GM21717 (cell line): ENCODE measurements around the gene XPR1.
"Not testable (repeated sequence)": the region's sequence is repeated elsewhere in the genome, so short reads cannot be mapped to it uniquely, and the experiment has no call there.

Experiments
- ATAC-seq: cut with Tn5 transposase; IDR thresholded peaks from one replicate; pipeline ENCODE4 v1.9.1; 2021; ENCODE audit warnings: mild to moderate bottlenecking, moderate library complexity; ENCODE audit not compliant: unreplicated experiment

XPR1 gene

GRCh38 chr1:180777072-180777689, 145.4 kb downstream of the XPR1 start:
- ATAC-seq, result no peak

- ATAC-seq, result no peak
Measured at GRCh38 chr1:180778782-180779398, 147.1 kb downstream of the XPR1 start.

- no peak for ATAC-seq
Measured at GRCh38 chr1:180779584-180779983, 147.8 kb downstream of the XPR1 start.

- ATAC-seq, result no peak
Measured at GRCh38 chr1:180781718-180782117, 149.9 kb downstream of the XPR1 start.

- ATAC-seq, result no peak
Measured at GRCh38 chr1:180785291-180785690, 153.5 kb downstream of the XPR1 start.

- no peak for ATAC-seq
Measured at GRCh38 chr1:180785887-180786286, 154.1 kb downstream of the XPR1 start.

GRCh38 chr1:180786624-180787023, 154.8 kb downstream of the XPR1 start:
- no peak for ATAC-seq

- ATAC-seq, result no peak
Measured at GRCh38 chr1:180787628-180788307, 155.9 kb downstream of the XPR1 start.

GRCh38 chr1:180789460-180789859, 157.6 kb downstream of the XPR1 start:
- no peak for ATAC-seq

GRCh38 chr1:180791152-180791551, 159.3 kb downstream of the XPR1 start:
- not testable (repeated sequence) for ATAC-seq

- ATAC-seq, result no peak
Measured at GRCh38 chr1:180791806-180792205, 160.0 kb downstream of the XPR1 start.

- ATAC-seq, result no peak
Measured at GRCh38 chr1:180793451-180793850, 161.6 kb downstream of the XPR1 start.

GRCh38 chr1:180796897-180797640, 165.2 kb downstream of the XPR1 start:
- no peak for ATAC-seq

- ATAC-seq, result no peak
Measured at GRCh38 chr1:180800945-180801344, 169.1 kb downstream of the XPR1 start.

- no peak for ATAC-seq
Measured at GRCh38 chr1:180802813-180803212, 171.0 kb downstream of the XPR1 start.

GRCh38 chr1:180805316-180805715, 173.5 kb downstream of the XPR1 start:
- peak; percentile 83 for ATAC-seq

- no peak for ATAC-seq
Measured at GRCh38 chr1:180811298-180811697, 179.5 kb downstream of the XPR1 start.

- ATAC-seq, result no peak
Measured at GRCh38 chr1:180811886-180812285, 180.1 kb downstream of the XPR1 start.

- no peak for ATAC-seq
Measured at GRCh38 chr1:180814258-180814657, 182.4 kb downstream of the XPR1 start.

GRCh38 chr1:180815188-180815587, 183.4 kb downstream of the XPR1 start:
- no peak for ATAC-seq

- no peak for ATAC-seq
Measured at GRCh38 chr1:180816132-180816531, 184.3 kb downstream of the XPR1 start.

GRCh38 chr1:180821970-180822369, 190.1 kb downstream of the XPR1 start:
- no peak for ATAC-seq
